A549 (cell line): ENCODE measurements around the gene HOXC11. TPM values are rescaled to one million over a fixed set of nuclear protein-coding genes. Genes with fewer than 3 reads are reported as not detected.

Experiments
- ATAC-seq, 2 experiments: fragments of 200-7000 bp in 1 of 2; fragments of >200 bp in 1 of 2; cut with Nextera tagmentation in 1 of 2; cut with Tn5 transposase in 1 of 2; 3 replicates each; pipeline versions ENCODE4 v1.8.0 to v1.9.1; 2018 to 2020; ENCODE audit warnings: mild to moderate bottlenecking in 1 of 2, moderate library complexity in 1 of 2
- CTCF ChIA-PET: fragments of 300-600 bp; sonication (Branson Sonifier 250); formaldehyde crosslinking; extraction: SDS; loops from one replicate; lab custom pipeline; 2021; ENCODE audit warnings: antibody characterized with exemption, inconsistent platforms; lab: Yijun Ruan, JAX
- POLR2A ChIA-PET: fragments of 350-600 bp; formaldehyde crosslinking; extraction: SDS; loops from one replicate; lab custom pipeline; 2021; ENCODE audit warnings: antibody characterized with exemption, inconsistent platforms; lab: Yijun Ruan, JAX
- DNase-seq, 2 experiments: peaks; one replicate each; pipeline versions ENCODE4 v3.0.0 to v3.0.0-alpha.2; 2011 to 2016; ENCODE audit warnings: low read depth in 1 of 2, low spot score in 1 of 2
- FAIRE-seq: peaks from 2 replicates; lab custom pipeline; 2011; peaks lifted over from hg19 to GRCh38; lab: Jason Lieb, UNC
- H3K27ac ChIP-seq, 2 experiments: fragments of >200 bp; sonication (Bioruptor Twin); formaldehyde crosslinking; 3 replicates each; pipeline ENCODE4 v1.5.1; 2016 to 2017
- H3K4me1 ChIP-seq: fragments of >200 bp; sonication (Bioruptor Twin); formaldehyde crosslinking; 3 replicates; pipeline ENCODE4 v1.6.1; 2016
- H3K4me2 ChIP-seq: fragments of >200 bp; sonication (Bioruptor Twin); formaldehyde crosslinking; 3 replicates; pipeline ENCODE4 v1.6.1; 2016
- H3K4me3 ChIP-seq: fragments of >200 bp; sonication (Bioruptor Twin); formaldehyde crosslinking; 3 replicates; pipeline ENCODE4 v1.5.1; 2016
- H3K9me3 ChIP-seq: fragments of >200 bp; sonication (Bioruptor Twin); formaldehyde crosslinking; 3 replicates; pipeline ENCODE4 v1.6.1; 2016
- CEBPB ChIP-seq, 2 experiments: fragments of >200 bp in 1 of 2; sonication (Bioruptor Twin) in 1 of 2; formaldehyde crosslinking in 1 of 2; IDR thresholded peaks; 2 replicates each; pipeline ENCODE4 v1.6.1; 2012 to 2016
- CTCF ChIP-seq: fragments of >200 bp; sonication (Bioruptor Twin); formaldehyde crosslinking; IDR thresholded peaks from 3 replicates; pipeline ENCODE4 v1.5.1; 2016
- E2F6 ChIP-seq: IDR thresholded peaks from 2 replicates; pipeline ENCODE4 v1.6.1; 2012; ENCODE audit warnings: low read depth, borderline replicate concordance
- EHMT2 ChIP-seq: fragments of 200-600 bp; sonication (generic); IDR thresholded peaks from 2 replicates; pipeline ENCODE4 v1.6.1; 2016; ENCODE audit warnings: antibody characterized with exemption, low read depth, mild to moderate bottlenecking, moderate library complexity
- EP300 ChIP-seq, 2 experiments: fragments of >200 bp; sonication (Bioruptor Twin); formaldehyde crosslinking; IDR thresholded peaks; 2 replicates in 1 of 2; 3 replicates in 1 of 2; pipeline ENCODE4 v1.6.1; 2016 to 2017
- FOSB ChIP-seq: fragments of 250-450 bp; sonication (Bioruptor Pico); IDR thresholded peaks from 2 replicates; pipeline ENCODE4 v1.5.0; 2020; ENCODE audit warnings: mild to moderate bottlenecking, moderate library complexity
- FOXS1 ChIP-seq: fragments of 250-450 bp; sonication (Bioruptor Pico); IDR thresholded peaks from 2 replicates; pipeline ENCODE4 v1.5.0; 2020; ENCODE audit warnings: mild to moderate bottlenecking, moderate library complexity
- GATA3 ChIP-seq: IDR thresholded peaks from 2 replicates; pipeline ENCODE4 v1.6.1; 2012; ENCODE audit warnings: borderline replicate concordance
- HOXB5 ChIP-seq: fragments of 250-450 bp; sonication (Bioruptor Pico); IDR thresholded peaks from 2 replicates; pipeline ENCODE4 v1.5.0; 2020; ENCODE audit warnings: mild to moderate bottlenecking, moderate library complexity
- KDM5A ChIP-seq: fragments of 200-600 bp; sonication (generic); IDR thresholded peaks from 2 replicates; pipeline ENCODE4 v1.6.1; 2016; ENCODE audit warnings: antibody characterized with exemption, mild to moderate bottlenecking
- MAX ChIP-seq: IDR thresholded peaks from 2 replicates; pipeline ENCODE4 v1.6.1; 2012
- MAZ ChIP-seq: fragments of 150-350 bp; IDR thresholded peaks from 2 replicates; pipeline ENCODE4 v1.6.1; 2014; ENCODE audit warnings: antibody characterized with exemption, low read depth, low read length, borderline replicate concordance
- MYC ChIP-seq: IDR thresholded peaks from 2 replicates; pipeline ENCODE4 v1.6.1; 2012; ENCODE audit warnings: mild to moderate bottlenecking, inconsistent platforms, low read length, improper control_type of control experiment, borderline replicate concordance
- NFE2L2 ChIP-seq: fragments of 150-350 bp; conservative IDR thresholded peaks from 2 replicates; pipeline ENCODE4 v1.6.1; 2014; ENCODE audit warnings: low read length
- POLR2A ChIP-seq: IDR thresholded peaks from 2 replicates; pipeline ENCODE4 v1.6.1; 2012; ENCODE audit warnings: mild to moderate bottlenecking, low read length
- POLR2AphosphoS2 ChIP-seq: conservative IDR thresholded peaks from 2 replicates; pipeline ENCODE4 v1.6.1; 2012; ENCODE audit warnings: low read length, improper control_type of control experiment, inconsistent platforms
- RCOR1 ChIP-seq: fragments of 150-350 bp; IDR thresholded peaks from 2 replicates; pipeline ENCODE4 v1.6.1; 2014; ENCODE audit warnings: antibody characterized with exemption, low read length, low read depth
- REST ChIP-seq: fragments of 200-600 bp; sonication (generic); IDR thresholded peaks from 2 replicates; pipeline ENCODE4 v1.6.1; 2016; ENCODE audit warnings: antibody characterized with exemption, mild to moderate bottlenecking, moderate library complexity
- RNF2 ChIP-seq: fragments of 200-600 bp; sonication (generic); IDR thresholded peaks from 2 replicates; pipeline ENCODE4 v1.6.1; 2016; ENCODE audit warnings: low read depth, mild to moderate bottlenecking, antibody characterized with exemption, moderate library complexity, borderline replicate concordance
- TFCP2L1 ChIP-seq: fragments of 250-450 bp; sonication (Bioruptor Pico); IDR thresholded peaks from 2 replicates; pipeline ENCODE4 v1.5.0; 2021; ENCODE audit warnings: mild to moderate bottlenecking
- ZC3H11A ChIP-seq: fragments of 450-650 bp; IDR thresholded peaks from 2 replicates; pipeline ENCODE4 v1.6.1; 2014; ENCODE audit warnings: antibody characterized with exemption, mild to moderate bottlenecking
- ZFP36 ChIP-seq: fragments of 450-650 bp; IDR thresholded peaks from 2 replicates; pipeline ENCODE4 v1.6.1; 2014; ENCODE audit warnings: borderline replicate concordance; ENCODE audit not compliant: partially characterized antibody
- ZNF302 ChIP-seq: fragments of 250-450 bp; sonication (Bioruptor Pico); IDR thresholded peaks from 2 replicates; pipeline ENCODE4 v1.9.0; 2021; ENCODE audit warnings: inconsistent platforms, mild to moderate bottlenecking, moderate library complexity
- ZSCAN20 ChIP-seq: fragments of 250-450 bp; sonication (Bioruptor Pico); IDR thresholded peaks from 2 replicates; pipeline ENCODE4 v1.8.0; 2022; ENCODE audit warnings: mild to moderate bottlenecking, moderate library complexity
- WGBS: methylation state at CpG from one replicate; pipeline ENCODE4 v1.1.6; 2017; ENCODE audit errors: missing lambda C conversion rate; 5-methylcytosine and 5-hydroxymethylcytosine counted together
- polyA plus RNA-seq, 4 experiments: library from polyadenylated mRNA; depleted of rRNA in 3 of 4; stranded (reverse); fragments of >200 nt; fragmentation: RNase III in 1 of 4; extraction: RNeasy Plus Mini Kit Qiagen cat#74134 plus additional on column Dnase treatment in 1 of 4; gene quantifications; 2 replicates in 3 of 4; 3 replicates in 1 of 4; pipeline ENCODE4 v1.2.3, GENCODE V29; 2011 to 2017

The HOXC11 gene
- polyA plus RNA-seq, 2 of the 4 experiments (the other 2 are of a cell fraction) = 0.45 to 0.58 TPM

- Histone ChIP-seq H3K9me3 (no peaks in the 10 kb centered on the region), H3K4me3 (peak overlapping the region; percentile 46), H3K4me2 (peak overlapping the region; percentile 70), H3K27ac (peak overlapping the region; percentile 59 to 72)
- FAIRE-seq = no peak
- CTCF ChIA-PET = interaction anchor here (0.7 to 3.6 kb wide), 7 partner anchors 10 to 192 kb away, joined by 3 to 18 read pairs (median 4); partner anchors contain the start of gene HOXC8
- WGBS = 58% methylated on average over 23 of the region's 23 CpGs
- TF ChIP-seq REST (no peak), ZC3H11A (no peak), ZSCAN20 (CRISPR knock-in tag) (no peak), ZNF302 (CRISPR knock-in tag) (no peak), NFE2L2 (no peak), POLR2AphosphoS2 (no peak), GATA3 (no peak), RNF2 (no peak), EP300 (IDR thresholded peaks at IDR 0.05) (no peak), FOSB (CRISPR knock-in tag) (no peak), MAX (no peak), CTCF (no peak), RCOR1 (no peak), ZFP36 (no peak), MYC (no peak)
- TF ChIP-seq, all 56 proteins: peak for 0
- POLR2A ChIA-PET = interaction anchor here (0.5 to 1.0 kb wide), 5 partner anchors 8 to 169 kb away, joined by 3 to 5 read pairs (median 3); partner anchors contain the start of gene HOXC10
- H3K4me1 ChIP-seq = peaks cover 20% of the 10 kb centered on the region; the same call in 2 of the 3 replicates
- DNase-seq (no peak), ATAC-seq (no peak)
Observed at GRCh38 chr12:53937596-53938325, 35.2 kb upstream of the HOXC11 start.

GRCh38 chr12:53938326-53939140 lies 34.4 kb upstream of the HOXC11 start, which contains the start of gene HOXC13:
Gene HOXC13 (plus strand): TSS chr12:53938831. CDS start chr12:53938907, 76 bp downstream.
- Histone ChIP-seq H3K27ac (peak within 1 kb of the TSS; percentile 85 to 94), H3K4me3 (peak within 1 kb of the TSS; percentile 86), H3K4me2 (peak within 1 kb of the TSS; percentile 87), H3K4me1 (peaks cover 20% of the 10 kb centered on the region; the same call in 2 of the 3 replicates), H3K9me3 (no peaks in the 10 kb centered on the region)
- ATAC-seq (peak; percentile 80 to 93), FAIRE-seq (no peak), DNase-seq (peak; percentile 98 to 100)
- WGBS = 2% methylated on average over 46 of the region's 56 CpGs
- ChIA-PET POLR2A (interaction anchor here (0.5 to 1.0 kb wide), 5 partner anchors 9 to 170 kb away, joined by 3 to 5 read pairs (median 3); partner anchors contain the start of gene HOXC10), CTCF (interaction anchor here (0.7 to 3.6 kb wide), 13 partner anchors 10 to 192 kb away, joined by 3 to 18 read pairs (median 3); partner anchors contain the start of genes HOXC10, HOXC12 and HOXC8)
- peak; percentile 65 for TF ChIP-seq MAZ
- 0 out of 2 replicates have a peak, but pooled peaks have one; percentile 31 for TF ChIP-seq MYC
- TF ChIP-seq HOXB5 (CRISPR knock-in tag) = 0 out of 2 replicates have a peak, but pooled peaks have one; percentile 20
- TF ChIP-seq REST = no peak
- TF ChIP-seq E2F6 = peak; percentile 97
- TF ChIP-seq POLR2A = peak; percentile 58
- TF ChIP-seq FOXS1 (CRISPR knock-in tag) = no peak
- peak in 1 of 2 experiments; percentile 44; a peak in 1 of 4 replicates for TF ChIP-seq CEBPB (IDR thresholded peaks at IDR 0.05)
- TF ChIP-seq KDM5A = no peak
- no peak for TF ChIP-seq TFCP2L1 (CRISPR knock-in tag)
- no peak for TF ChIP-seq EHMT2
